ENCODE results near the gene PITPNC1. TPM values are rescaled to one million over a fixed set of nuclear protein-coding genes. Genes with fewer than 3 reads are reported as not detected.
A peak's percentile ranks its signal among the peaks of the same experiment; 100 is the strongest.

PITPNC1 gene
- total and polyA plus RNA-seq, 2 donors (not counting 1 experiment from before 2014, with no cell fraction given) = 4.7 to 26.1 TPM

DNA sequence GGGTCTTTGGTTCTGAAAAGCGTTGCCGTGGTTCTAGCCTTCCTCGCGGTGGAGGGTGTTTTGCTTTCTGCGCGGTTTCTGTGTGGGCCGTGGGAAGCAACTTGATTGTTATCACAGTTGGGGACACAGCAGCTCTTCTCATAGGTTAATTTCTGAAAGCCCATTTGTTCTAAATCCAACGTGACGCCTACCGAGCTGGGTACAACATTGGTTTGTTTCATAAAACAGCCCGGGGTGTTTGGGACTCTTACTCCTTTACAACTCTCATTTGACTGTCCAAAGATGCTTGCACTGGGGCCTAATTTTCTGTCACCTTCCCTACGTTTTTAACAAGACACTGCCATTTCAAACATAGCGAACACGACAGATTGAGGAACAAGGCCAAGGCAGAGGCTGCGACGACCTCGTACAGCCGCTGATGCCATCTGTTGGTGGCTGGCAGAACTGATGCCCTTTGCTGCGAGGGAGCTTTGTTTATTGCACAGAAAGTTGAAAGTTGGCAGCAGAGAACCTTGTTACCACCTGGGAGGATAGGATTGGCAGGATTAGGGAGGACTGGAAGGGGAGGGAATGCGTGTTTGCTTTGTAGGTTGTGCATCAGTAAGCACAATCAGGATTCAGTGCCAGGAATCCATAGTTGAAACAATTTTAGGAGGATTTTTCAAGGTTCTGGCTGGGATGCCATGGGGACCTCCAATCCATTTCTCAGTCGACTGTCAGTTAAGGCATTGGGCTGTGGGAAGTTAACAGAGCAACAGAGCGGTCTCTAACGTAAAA is 98.3 kb downstream of the PITPNC1 start:
- Histone ChIP-seq H2AFZ (ENCODE audit: insufficient read depth, low read depth, low read length, poor library complexity, severe bottlenecking) (peak overlapping the region; percentile 60), H3K4me1 (ENCODE audit: control insufficient read depth in 2 of 2, insufficient read depth in 2 of 2, low read length in 2 of 2) (peaks cover 0 to 8% of the 10 kb centered on the region in 2 donors), H3K9ac (ENCODE audit: low read length) (no peak overlapping the region), H3K36me3 (replicated peaks in 1 of 2; ENCODE audit: control extremely low read depth in 1 of 2, control insufficient read depth in 1 of 2, extremely low read depth in 1 of 2, insufficient read depth in 2 of 2, low read length in 1 of 2) (no peaks in the 10 kb centered on the region), H3K9me3 (ENCODE audit: control extremely low read depth in 1 of 3, control insufficient read depth in 2 of 3, insufficient read depth in 1 of 3, low read length in 2 of 3) (no peaks in the 10 kb centered on the region), H3K27me3 (replicated peaks in 1 of 4; ENCODE audit: control extremely low read depth in 1 of 4, control insufficient read depth in 3 of 4, insufficient read depth in 4 of 4, low read length in 3 of 4) (no peaks in the 10 kb centered on the region), H3K79me2 (ENCODE audit: control insufficient read depth, insufficient read depth, low read length) (peaks cover 8% of the 10 kb centered on the region), H4K20me1 (ENCODE audit: control insufficient read depth, insufficient read depth, low read length, poor library complexity, severe bottlenecking) (no peaks in the 10 kb centered on the region), H3K27ac (ENCODE audit: low read length in 2 of 2) (no peak overlapping the region), H3K4me3 (ENCODE audit: control extremely low read depth in 1 of 5, extremely low read depth in 1 of 5, insufficient read depth in 1 of 5, low read depth in 2 of 5, low read length in 4 of 5) (no peak overlapping the region), H3K4me2 (replicated peaks; ENCODE audit: low read depth, low read length, poor library complexity, severe bottlenecking) (peak overlapping the region; percentile 21)
- Mint-ChIP-seq H3K4me1 (peaks cover 10% of the 10 kb centered on the region), H3K27me3 (no peaks in the 10 kb centered on the region), H3K27ac (peak overlapping the region; percentile 33), H3K9me3 (ENCODE audit: insufficient read depth) (no peaks in the 10 kb centered on the region), H3K4me3 (peak overlapping the region; percentile 44)
- intact Hi-C loops (cut with micrococcal nuclease) = loop anchor here (1.0 to 5.0 kb wide), 3 partner anchors 97 to 212 kb away; no protein-coding TSS in a partner anchor
- TF ChIP-seq, protein P1, sequence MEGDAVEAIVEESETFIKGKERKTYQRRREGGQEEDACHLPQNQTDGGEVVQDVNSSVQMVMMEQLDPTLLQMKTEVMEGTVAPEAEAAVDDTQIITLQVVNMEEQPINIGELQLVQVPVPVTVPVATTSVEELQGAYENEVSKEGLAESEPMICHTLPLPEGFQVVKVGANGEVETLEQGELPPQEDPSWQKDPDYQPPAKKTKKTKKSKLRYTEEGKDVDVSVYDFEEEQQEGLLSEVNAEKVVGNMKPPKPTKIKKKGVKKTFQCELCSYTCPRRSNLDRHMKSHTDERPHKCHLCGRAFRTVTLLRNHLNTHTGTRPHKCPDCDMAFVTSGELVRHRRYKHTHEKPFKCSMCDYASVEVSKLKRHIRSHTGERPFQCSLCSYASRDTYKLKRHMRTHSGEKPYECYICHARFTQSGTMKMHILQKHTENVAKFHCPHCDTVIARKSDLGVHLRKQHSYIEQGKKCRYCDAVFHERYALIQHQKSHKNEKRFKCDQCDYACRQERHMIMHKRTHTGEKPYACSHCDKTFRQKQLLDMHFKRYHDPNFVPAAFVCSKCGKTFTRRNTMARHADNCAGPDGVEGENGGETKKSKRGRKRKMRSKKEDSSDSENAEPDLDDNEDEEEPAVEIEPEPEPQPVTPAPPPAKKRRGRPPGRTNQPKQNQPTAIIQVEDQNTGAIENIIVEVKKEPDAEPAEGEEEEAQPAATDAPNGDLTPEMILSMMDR (IDR thresholded peaks at IDR 0.05) = peak; percentile 91
- TF ChIP-seq EZH2 (IDR thresholded peaks at IDR 0.05; ENCODE audit: borderline replicate concordance, insufficient read depth, low read depth, low read length, poor library complexity, severe bottlenecking) = no peak
- 35% methylated on average over 21 of the region's 23 CpGs for WGBS (ENCODE audit: insufficient coverage)
- ChIA-PET POLR2A (interaction anchor here (0.6 kb wide), 2 partner anchors 95 to 369 kb away, joined by 4 to 5 read pairs; no protein-coding TSS in a partner anchor), CTCF (interaction anchor here (0.6 to 8.8 kb wide), 25 partner anchors 9 to 217 kb away, joined by 3 to 178 read pairs (median 5); partner anchors contain the start of genes PITPNC1 and PSMD12)
- peak; percentile 95 for ATAC-seq (ENCODE audit: low read depth)
- DNase-seq = peak; percentile 81
